ENCODE results near the gene SSNA1.

SSNA1 gene

DNA sequence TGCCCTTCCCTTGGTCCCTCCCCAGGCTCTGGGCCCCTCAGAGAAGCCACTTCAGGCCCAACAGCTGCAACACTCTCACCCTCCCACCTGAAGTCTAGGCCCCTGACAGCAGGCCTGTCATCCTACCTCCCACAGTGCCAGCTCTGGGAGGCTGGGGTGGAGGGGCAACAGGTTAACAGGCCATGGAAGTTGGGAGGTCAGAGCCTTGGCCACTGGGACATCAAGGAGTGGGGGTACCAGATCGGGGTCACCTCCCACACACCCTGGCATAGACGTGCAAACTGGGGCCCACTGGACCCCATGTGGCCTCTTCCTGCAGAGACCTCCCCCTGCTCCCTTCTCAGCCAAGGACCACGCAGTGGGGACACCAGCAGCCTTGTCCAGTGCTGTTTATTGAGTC is 2.8 kb downstream of the SSNA1 start:
- Histone ChIP-seq H3K4me3 (no peak overlapping the region), H3K27me3 (ENCODE audit: low read depth) (no peaks in the 10 kb centered on the region), H3K9me3 (no peaks in the 10 kb centered on the region), H3K36me3 (replicated peaks) (peaks cover 21% of the 10 kb centered on the region), H3K4me1 (peaks cover 18% of the 10 kb centered on the region)
- DNase-seq (ENCODE audit: low spot score in 2 of 2), result no peak
- in situ Hi-C loops (cut with MboI; ENCODE audit: low sequenced_read_pairs), result no loop called here

DNA sequence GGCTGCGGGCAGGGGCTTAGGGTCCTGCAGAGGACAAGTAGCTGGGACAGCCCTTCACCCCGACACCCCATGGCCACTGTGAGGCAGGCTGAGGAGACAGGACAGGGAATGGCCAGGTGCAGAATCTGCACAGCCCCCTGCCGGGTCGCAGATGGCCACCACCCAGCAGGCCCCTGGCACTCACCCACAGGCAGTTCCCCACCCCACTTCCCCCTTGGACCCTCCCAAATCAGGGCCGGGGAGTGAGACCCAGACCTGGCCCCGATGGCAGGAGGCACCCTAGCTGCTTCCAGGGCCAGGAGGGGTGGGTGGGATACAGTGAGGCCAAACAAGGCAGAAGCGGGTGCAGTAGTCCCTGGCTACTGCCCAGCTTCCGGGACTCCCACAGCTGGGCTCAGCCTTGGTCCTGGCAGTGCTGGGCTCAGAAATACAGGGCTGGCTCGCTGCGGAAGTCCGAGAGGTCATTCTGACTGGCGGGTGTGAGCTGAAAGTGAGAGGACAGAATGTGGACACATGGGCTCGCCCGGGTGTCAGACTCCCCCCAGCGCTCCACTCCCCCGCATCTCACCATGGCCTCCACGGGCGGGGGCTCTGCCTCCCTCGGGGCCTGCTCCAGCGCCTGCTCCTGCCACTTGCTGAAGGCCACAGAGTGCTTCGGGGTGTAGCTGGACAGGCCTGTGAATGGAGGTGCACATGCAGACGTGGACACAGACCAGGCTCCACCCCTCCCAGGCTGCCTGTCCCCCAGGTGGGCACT is 3.4 kb downstream of the SSNA1 start:
- in situ Hi-C loops (cut with MboI; ENCODE audit: low sequenced_read_pairs), result no loop called here
- H3K4me1 ChIP-seq, result peaks cover 16% of the 10 kb centered on the region

DNA sequence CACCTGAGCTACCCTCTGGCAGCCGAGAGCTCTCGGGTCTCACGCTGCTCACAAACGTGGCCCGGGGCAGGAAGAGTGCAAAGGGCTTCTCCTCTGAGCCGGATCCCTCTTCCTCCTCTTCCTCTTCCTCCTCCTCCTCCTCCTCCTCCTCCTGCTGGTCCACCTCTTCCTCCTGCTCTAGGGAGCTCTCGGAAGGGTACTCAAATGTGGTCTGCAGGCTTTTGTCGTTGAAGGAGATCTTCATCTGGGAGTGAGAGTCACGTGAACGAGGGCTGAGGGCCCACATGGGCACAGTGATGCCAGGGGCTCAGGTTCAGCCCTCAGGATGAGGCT is 3.9 kb downstream of the SSNA1 start:
- Histone ChIP-seq H3K36me3 (replicated peaks) (peaks cover 19% of the 10 kb centered on the region), H3K27me3 (ENCODE audit: low read depth) (no peaks in the 10 kb centered on the region), H3K4me1 (peaks cover 11% of the 10 kb centered on the region), H3K4me3 (no peak overlapping the region), H3K9me3 (no peaks in the 10 kb centered on the region)
- DNase-seq (ENCODE audit: low spot score in 2 of 2), result no peak
- in situ Hi-C loops (cut with MboI; ENCODE audit: low sequenced_read_pairs), result no loop called here

More for the DNA sequence above, 3.4 kb downstream of the SSNA1 start:
- Histone ChIP-seq H3K4me3 (no peak overlapping the region), H3K36me3 (replicated peaks) (peaks cover 19% of the 10 kb centered on the region), H3K9me3 (no peaks in the 10 kb centered on the region), H3K27me3 (ENCODE audit: low read depth) (no peaks in the 10 kb centered on the region)
- no peak for DNase-seq (ENCODE audit: low spot score in 2 of 2)

DNA sequence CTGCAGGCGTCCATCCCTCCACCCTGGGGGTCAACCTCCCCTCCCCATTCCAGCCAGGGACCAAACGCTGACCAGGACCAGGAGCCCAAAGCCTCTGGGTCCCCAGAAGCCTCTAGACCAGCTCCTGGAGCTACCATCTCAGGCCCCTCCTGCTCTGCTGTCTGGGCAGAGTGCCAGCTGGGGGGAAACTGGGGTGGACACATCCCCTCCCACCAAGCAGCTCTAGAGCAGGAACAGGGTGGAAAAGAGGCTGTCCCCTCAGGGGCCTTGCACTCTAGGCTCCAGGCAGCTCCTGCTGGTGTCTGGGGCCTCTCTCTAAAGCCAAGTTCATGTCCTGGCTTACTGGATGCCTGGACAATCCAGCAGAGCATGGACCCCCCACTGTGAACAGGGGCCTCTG is 4.4 kb downstream of the SSNA1 start:
- Histone ChIP-seq H3K4me3 (no peak overlapping the region), H3K9me3 (no peaks in the 10 kb centered on the region), H3K4me1 (peaks cover 9% of the 10 kb centered on the region), H3K27me3 (ENCODE audit: low read depth) (no peaks in the 10 kb centered on the region), H3K36me3 (replicated peaks) (peaks cover 19% of the 10 kb centered on the region)
- DNase-seq (ENCODE audit: low spot score in 2 of 2), result no peak
- in situ Hi-C loops (cut with MboI; ENCODE audit: low sequenced_read_pairs), result no loop called here

DNA sequence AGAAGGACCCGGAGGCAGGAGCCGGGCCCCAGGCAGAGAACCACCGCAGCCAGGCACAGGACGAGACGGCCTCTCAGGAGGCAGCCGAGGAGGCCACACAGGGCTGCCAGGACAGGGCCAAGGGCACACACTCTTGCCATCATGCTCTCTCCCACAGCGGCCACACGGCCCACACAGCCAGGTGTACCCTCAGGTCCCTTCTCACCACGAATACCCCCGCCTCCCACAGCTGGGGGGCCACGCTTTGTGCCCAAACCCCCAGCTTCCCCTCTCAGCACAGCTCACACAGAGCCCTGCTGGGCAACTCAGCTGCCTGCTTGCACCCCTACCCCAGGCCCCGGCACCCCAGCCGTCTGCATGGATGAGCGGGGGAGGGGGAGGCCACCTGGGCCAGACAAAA is 5.3 kb downstream of the SSNA1 start:
- H3K9me3 ChIP-seq, result no peaks in the 10 kb centered on the region
- peaks cover 18% of the 10 kb centered on the region for H3K4me1 ChIP-seq
- H3K27me3 ChIP-seq (ENCODE audit: low read depth), result no peaks in the 10 kb centered on the region
- peaks cover 15% of the 10 kb centered on the region for H3K36me3 ChIP-seq (replicated peaks)
- DNase-seq (ENCODE audit: low spot score in 2 of 2), result no peak
- H3K4me3 ChIP-seq, result no peak overlapping the region
- in situ Hi-C loops (cut with MboI; ENCODE audit: low sequenced_read_pairs), result no loop called here

DNA sequence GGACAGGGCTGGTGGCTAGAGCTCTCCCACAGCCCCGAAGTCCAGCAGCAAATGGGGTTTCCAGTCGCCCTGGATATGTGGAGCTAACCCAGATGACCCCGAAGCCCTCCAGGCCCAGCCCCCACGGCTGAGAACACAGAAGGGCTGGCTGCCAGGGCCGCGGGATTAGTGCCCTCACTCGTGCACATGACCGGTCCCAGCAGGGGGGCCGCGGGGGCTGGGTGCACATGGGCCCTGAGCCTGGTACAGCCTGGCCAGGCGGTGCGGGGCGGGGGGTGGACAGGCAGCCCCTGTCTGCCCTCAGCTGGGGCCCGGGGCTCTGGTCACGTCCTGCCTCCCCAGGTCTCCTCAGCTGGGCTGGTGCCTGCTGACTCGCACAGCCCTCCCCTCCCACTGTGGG is 5.9 kb downstream of the SSNA1 start:
- peaks cover 21% of the 10 kb centered on the region for H3K4me1 ChIP-seq
- DNase-seq (ENCODE audit: low spot score in 2 of 2), result no peak
- in situ Hi-C loops (cut with MboI; ENCODE audit: low sequenced_read_pairs), result no loop called here
- H3K9me3 ChIP-seq, result no peaks in the 10 kb centered on the region
- no peaks in the 10 kb centered on the region for H3K27me3 ChIP-seq (ENCODE audit: low read depth)
- peaks cover 15% of the 10 kb centered on the region for H3K36me3 ChIP-seq (replicated peaks)
- no peak overlapping the region for H3K4me3 ChIP-seq

DNA sequence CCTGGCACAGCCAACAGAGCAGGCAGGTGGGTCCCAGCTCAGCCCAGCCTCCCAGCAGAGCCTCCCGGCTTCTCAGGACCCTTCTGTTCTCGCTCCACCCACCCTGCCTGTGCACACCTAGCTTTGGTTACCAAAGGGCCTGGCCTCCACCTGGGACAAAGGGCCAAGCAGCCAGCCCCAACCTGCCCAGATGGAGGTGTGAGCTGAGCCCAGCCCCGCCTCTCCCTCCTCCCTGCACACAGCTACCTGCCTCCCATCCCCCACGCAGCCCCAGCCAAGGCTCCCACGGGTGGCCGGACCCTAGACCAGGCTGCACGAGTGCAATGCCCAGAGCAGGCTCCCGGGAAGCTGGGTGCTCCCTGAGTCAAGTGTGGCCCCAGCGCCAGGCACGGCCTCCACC is 6.4 kb downstream of the SSNA1 start:
- Histone ChIP-seq H3K9me3 (no peaks in the 10 kb centered on the region), H3K27me3 (ENCODE audit: low read depth) (no peaks in the 10 kb centered on the region), H3K4me1 (peaks cover 16% of the 10 kb centered on the region), H3K4me3 (no peak overlapping the region), H3K36me3 (replicated peaks) (peaks cover 11% of the 10 kb centered on the region)
- DNase-seq (ENCODE audit: low spot score in 2 of 2), result no peak
- in situ Hi-C loops (cut with MboI; ENCODE audit: low sequenced_read_pairs), result no loop called here

DNA sequence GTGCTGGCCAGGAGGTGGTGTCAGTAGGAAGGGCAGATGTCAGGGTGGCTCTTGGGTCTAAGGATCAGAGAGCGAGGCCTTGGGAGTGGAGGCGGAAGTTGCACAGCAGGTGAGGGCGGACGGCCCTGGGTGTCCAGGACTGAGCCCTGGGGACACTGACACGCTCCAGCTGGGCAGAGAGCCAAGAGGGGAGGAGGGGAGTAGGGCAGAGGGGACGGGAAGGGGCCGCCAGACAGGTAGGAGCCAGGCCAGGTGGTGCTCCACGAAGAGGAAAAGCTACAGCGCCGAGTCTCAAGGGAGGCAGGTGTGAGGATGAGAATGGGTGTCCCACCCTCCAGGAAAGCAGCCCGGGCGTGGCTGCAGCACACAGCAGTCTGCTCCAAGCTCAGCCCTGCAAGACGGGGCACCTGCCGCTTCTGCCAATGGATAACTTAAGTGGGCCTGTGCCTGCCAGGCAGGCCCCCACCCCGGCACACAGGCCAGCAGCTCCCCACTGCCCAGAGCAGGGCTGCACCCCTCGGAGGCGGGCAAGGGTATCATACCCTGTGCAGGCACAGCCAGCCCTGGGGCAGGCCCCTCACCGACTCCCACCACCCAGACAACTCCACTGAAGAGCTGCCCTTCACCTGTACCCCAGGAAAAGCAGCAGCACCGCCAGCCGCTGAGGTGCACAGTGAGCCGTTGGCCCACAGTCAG is 7.2 kb downstream of the SSNA1 start:
- Histone ChIP-seq H3K4me1 (peaks cover 14% of the 10 kb centered on the region), H3K27me3 (ENCODE audit: low read depth) (no peaks in the 10 kb centered on the region), H3K9me3 (no peaks in the 10 kb centered on the region), H3K36me3 (replicated peaks) (peaks cover 3% of the 10 kb centered on the region), H3K4me3 (no peak overlapping the region)
- DNase-seq (ENCODE audit: low spot score in 2 of 2), result no peak
- in situ Hi-C loops (cut with MboI; ENCODE audit: low sequenced_read_pairs), result no loop called here

DNA sequence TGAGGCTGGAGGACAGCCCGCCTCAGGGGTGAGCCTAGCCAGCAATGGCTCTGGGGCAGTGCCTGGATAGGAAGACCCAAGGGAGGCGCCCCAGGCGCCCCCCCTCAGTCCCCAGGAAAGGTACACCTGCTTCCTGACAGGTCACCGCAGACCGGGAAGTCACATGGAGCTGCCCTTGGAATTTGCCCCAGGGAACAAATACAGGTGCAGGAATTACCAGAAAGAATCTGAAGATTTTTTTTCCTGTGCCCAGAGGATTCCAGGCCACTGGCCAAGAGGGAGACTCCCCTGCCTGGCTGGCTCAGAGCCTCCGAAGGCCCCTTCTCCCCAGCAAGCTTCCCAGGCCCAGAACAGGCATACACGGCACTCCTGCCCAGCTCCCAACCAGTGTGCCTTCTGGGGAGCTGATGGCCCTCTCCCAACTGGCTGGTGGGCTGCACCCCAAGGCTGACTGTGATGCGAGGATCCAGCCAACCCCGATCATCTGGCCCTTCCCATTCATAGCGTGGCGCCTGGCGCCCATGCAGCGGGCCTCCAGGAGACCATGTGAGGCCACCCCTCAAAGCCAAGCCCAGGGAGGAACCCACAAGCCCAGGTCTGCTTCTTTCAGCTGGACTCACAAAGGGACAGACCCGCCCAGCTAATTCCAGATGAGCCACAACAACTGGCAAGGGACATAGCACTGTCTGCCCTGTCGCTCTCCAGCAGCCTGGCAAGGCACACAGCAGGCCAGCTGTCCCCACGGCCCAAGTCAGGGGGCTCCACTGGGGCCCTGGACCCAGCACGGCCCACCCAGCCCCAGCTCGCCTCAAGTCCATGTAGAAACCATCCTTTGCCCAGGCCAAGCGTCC is 9.8 kb downstream of the SSNA1 start:
- H3K4me1 ChIP-seq, result peaks cover 22% of the 10 kb centered on the region
- H3K9me3 ChIP-seq, result no peaks in the 10 kb centered on the region
- in situ Hi-C loops (cut with MboI; ENCODE audit: low sequenced_read_pairs), result no loop called here
- no peak for DNase-seq (ENCODE audit: low spot score in 2 of 2)
- no peaks in the 10 kb centered on the region; the same call in 1 of the 2 replicates for H3K36me3 ChIP-seq (replicated peaks)
- peak overlapping the region; percentile 30 for H3K4me3 ChIP-seq
- no peaks in the 10 kb centered on the region for H3K27me3 ChIP-seq (ENCODE audit: low read depth)

DNA sequence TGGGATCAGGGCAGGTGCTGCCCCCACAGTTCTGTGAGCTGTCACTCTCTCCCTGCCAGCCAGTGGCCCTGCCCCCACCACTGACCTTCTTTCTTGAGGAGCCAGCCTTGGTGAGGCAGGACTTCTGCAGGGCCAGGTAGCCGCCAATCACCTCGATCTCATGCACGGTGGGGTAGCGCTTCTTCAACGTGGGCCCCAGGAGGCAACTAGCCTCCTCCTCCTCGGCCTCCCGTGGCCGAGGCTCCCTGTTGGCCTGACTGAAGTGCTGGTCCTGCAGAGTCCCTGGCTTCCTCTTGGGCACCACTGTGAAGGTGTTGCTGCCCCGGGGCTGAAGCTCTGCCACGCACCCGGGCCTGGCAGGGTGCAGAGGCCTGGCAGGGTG is 10.4 kb downstream of the SSNA1 start:
- DNase-seq (ENCODE audit: low spot score in 2 of 2), result no peak
- Histone ChIP-seq H3K9me3 (no peaks in the 10 kb centered on the region), H3K4me3 (peak overlapping the region; percentile 30), H3K4me1 (peaks cover 24% of the 10 kb centered on the region), H3K36me3 (replicated peaks) (peaks cover 2% of the 10 kb centered on the region; the same call in 1 of the 2 replicates), H3K27me3 (ENCODE audit: low read depth) (no peaks in the 10 kb centered on the region)
- in situ Hi-C loops (cut with MboI; ENCODE audit: low sequenced_read_pairs), result no loop called here

DNA sequence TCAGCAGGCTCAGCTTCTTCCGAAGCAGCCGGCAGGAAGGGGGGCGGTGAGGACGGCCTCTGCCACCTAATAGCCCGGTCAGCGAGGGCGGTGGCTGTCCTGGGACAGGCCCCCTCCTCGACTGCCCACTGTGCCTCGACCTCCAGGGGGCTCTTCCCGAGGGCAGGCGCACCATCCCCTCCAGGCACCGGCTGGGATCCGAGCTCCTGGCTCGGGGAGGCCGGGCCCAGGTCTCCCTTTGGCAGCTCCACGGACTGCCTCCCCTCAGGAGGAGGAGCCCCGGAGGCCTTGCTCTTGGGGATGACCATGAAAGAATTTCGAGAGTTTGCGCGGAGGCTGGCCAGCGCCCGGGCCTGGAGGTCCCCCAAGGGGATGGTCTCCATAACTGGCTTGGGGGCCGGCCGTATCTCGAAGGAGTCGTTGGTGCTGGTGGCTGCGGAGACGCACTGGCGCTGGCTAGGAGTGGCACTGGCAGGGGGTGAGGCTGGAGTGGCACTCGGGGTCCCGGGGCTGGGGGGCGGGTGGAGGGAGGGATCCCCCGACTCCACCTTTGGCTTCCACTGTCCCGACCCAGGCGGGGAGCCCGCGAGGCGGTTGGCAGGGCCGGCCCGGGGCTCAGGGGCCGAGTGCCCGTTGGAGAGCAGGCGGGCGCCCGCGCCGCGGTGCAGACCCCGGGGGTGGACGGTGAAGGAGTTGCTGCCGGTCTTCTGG is 11.1 kb downstream of the SSNA1 start:
- Histone ChIP-seq H3K4me3 (peak overlapping the region; percentile 30), H3K27me3 (ENCODE audit: low read depth) (no peaks in the 10 kb centered on the region), H3K36me3 (replicated peaks) (peaks cover 9% of the 10 kb centered on the region; the same call in 1 of the 2 replicates), H3K4me1 (peaks cover 31% of the 10 kb centered on the region), H3K9me3 (no peaks in the 10 kb centered on the region)
- DNase-seq (ENCODE audit: low spot score in 2 of 2), result no peak
- in situ Hi-C loops (cut with MboI; ENCODE audit: low sequenced_read_pairs), result no loop called here

DNA sequence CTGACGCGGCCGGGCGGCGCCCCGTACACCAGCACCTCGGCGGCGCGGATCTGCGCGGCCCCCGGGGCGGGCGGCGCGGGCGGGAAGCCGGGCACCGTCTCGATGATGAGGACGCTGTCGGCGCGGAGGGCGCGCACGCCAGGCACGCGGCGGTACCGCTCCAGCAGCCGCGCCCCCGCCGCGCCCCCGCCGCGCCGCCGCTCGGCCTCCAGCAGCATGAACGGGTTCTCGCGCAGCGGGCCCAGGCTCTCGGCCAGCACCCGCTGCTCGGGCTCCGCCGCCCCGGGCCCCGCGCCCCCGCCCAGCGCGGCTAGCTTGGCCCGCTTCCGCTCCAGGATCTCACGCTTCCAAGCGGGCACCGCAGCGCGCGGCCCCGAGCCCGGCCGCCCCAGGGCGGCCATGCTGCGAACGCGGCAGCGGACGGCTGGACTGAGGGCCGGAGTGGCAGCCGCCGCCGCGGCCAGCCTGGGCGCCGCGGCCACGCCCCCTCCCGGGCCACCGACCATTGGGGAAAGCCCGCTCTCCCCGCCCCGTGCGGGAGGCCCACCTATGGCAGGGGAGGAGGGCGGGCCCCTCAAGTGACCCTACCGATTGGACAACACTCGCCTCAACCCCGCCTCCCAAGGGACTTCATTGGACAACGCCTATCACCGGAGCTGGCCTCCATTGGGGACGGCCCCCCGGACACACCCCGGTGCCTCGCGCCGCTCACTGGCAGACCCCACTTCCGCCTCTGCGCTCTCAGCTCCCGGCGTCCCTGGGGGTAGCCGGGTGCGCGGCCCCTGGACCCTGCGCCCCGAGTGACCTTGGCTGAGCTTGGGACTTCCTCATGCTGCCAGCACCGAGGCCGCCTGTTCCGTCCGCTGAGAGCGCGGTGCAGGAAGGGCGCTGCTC is 12.1 kb downstream of the SSNA1 start, which contains the start of gene TPRN:
TSS of gene TPRN (minus strand) at position 431 of the 894 bp plus-strand sequence. CDS start at position 401, 30 bp downstream.
- H3K36me3 ChIP-seq (replicated peaks), result peaks cover 13% of the 10 kb centered on the region; the same call in 1 of the 2 replicates
- H3K9me3 ChIP-seq, result no peaks in the 10 kb centered on the region
- H3K4me1 ChIP-seq, result peaks cover 32% of the 10 kb centered on the region
- peak within 1 kb of the TSS; percentile 58 for H3K4me3 ChIP-seq
- DNase-seq (ENCODE audit: low spot score in 2 of 2), result peak; percentile 99 to 100
- in situ Hi-C loops (cut with MboI; ENCODE audit: low sequenced_read_pairs), result no loop called here
- H3K27me3 ChIP-seq (ENCODE audit: low read depth), result no peaks in the 10 kb centered on the region
